WTC11 (cell line): ENCODE data around the gene RUNX1. TPM values are rescaled to one million over a fixed set of nuclear protein-coding genes. Genes with fewer than 3 reads are reported as not detected.

Source experiments
- ATAC-seq: fragments of 200-7000 bp; cut with Tn5 transposase; 2 replicates; pipeline ENCODE4 v1.10.0; 2021; ENCODE audit warnings: mild to moderate bottlenecking, moderate library complexity
- CTCF ChIA-PET: fragments of 300-600 bp; sonication (Branson Sonifier 250); formaldehyde crosslinking; loops from one replicate; lab custom pipeline; 2021; ENCODE audit warnings: antibody characterized with exemption; lab: Charles Lee
- POLR2A ChIA-PET: fragments of 350-600 bp; sonication (Branson Sonifier 250); formaldehyde crosslinking; loops from one replicate; lab custom pipeline; 2021; ENCODE audit warnings: antibody characterized with exemption; lab: Charles Lee
- DNase-seq: peaks from one replicate; pipeline ENCODE4 v3.0.0; 2021; ENCODE audit warnings: low spot score
- H3K27ac Mint-ChIP-seq: 2 replicates; pipeline ENCODE4 v1.8.0; 2021; ENCODE audit warnings: mixed read lengths
- H3K27me3 Mint-ChIP-seq: 2 replicates; pipeline ENCODE4 v1.8.0; 2021; ENCODE audit warnings: low read depth, mild to moderate bottlenecking, moderate library complexity, mixed read lengths
- H3K36me3 Mint-ChIP-seq: 2 replicates; pipeline ENCODE4 v1.8.0; 2021; ENCODE audit warnings: mixed read lengths
- H3K4me1 Mint-ChIP-seq: 2 replicates; pipeline ENCODE4 v1.8.0; 2022; ENCODE audit warnings: mixed read lengths
- H3K4me3 Mint-ChIP-seq: 2 replicates; pipeline ENCODE4 v1.8.0; 2021; ENCODE audit warnings: mild to moderate bottlenecking, moderate library complexity, mixed read lengths
- H3K9me3 Mint-ChIP-seq: 2 replicates; pipeline ENCODE4 v1.8.0; 2021; ENCODE audit warnings: mixed read lengths
- CREB1 ChIP-seq: sonication (generic); formaldehyde crosslinking; IDR thresholded peaks from 2 replicates; pipeline ENCODE4 v1.8.0; 2023; ENCODE audit warnings: mild to moderate bottlenecking, missing genetic modification reagents
- ELF4 ChIP-seq: sonication (generic); formaldehyde crosslinking; IDR thresholded peaks from 2 replicates; pipeline ENCODE4 v1.8.1; 2022; ENCODE audit warnings: low read depth, mild to moderate bottlenecking, moderate library complexity, missing genetic modification reagents
- KAT7 ChIP-seq: sonication (generic); formaldehyde crosslinking; IDR thresholded peaks from 2 replicates; pipeline ENCODE4 v1.8.1; 2023; ENCODE audit warnings: missing genetic modification reagents, mild to moderate bottlenecking, borderline replicate concordance
- NR1H2 ChIP-seq: sonication (generic); formaldehyde crosslinking; IDR thresholded peaks from 2 replicates; pipeline ENCODE4 v1.9.0; 2021; ENCODE audit warnings: mild to moderate bottlenecking, moderate library complexity, missing genetic modification reagents
- SMAD4 ChIP-seq: sonication (generic); formaldehyde crosslinking; IDR thresholded peaks from 2 replicates; pipeline ENCODE4 v1.8.0; 2022; ENCODE audit warnings: mild to moderate bottlenecking, missing genetic modification reagents
- SP1 ChIP-seq: sonication (generic); formaldehyde crosslinking; conservative IDR thresholded peaks from 2 replicates; pipeline ENCODE4 v1.8.1; 2022; ENCODE audit warnings: missing genetic modification reagents
- ZBTB21 ChIP-seq: sonication (generic); formaldehyde crosslinking; IDR thresholded peaks from 2 replicates; pipeline ENCODE4 v1.8.1; 2023; ENCODE audit warnings: mild to moderate bottlenecking, missing genetic modification reagents, borderline replicate concordance
- ZNF416 ChIP-seq: fragments of 250-450 bp; sonication (Bioruptor Pico); IDR thresholded peaks from 2 replicates; pipeline ENCODE4 v1.9.0; 2021; ENCODE audit warnings: mild to moderate bottlenecking, inconsistent platforms
- total RNA-seq: library from RNA; stranded (reverse); gene quantifications from 3 replicates; pipeline ENCODE4 v1.2.3, GENCODE V29; 2021
- TF ChIP-seq, protein P1 (sequence below): sonication (generic); formaldehyde crosslinking; IDR thresholded peaks from 2 replicates; pipeline ENCODE4 v1.8.0; 2023; ENCODE audit warnings: missing genetic modification reagents, mild to moderate bottlenecking, borderline replicate concordance
- TF ChIP-seq, protein P2 (sequence below): sonication (generic); formaldehyde crosslinking; IDR thresholded peaks from 2 replicates; pipeline ENCODE4 v1.8.0; 2022; ENCODE audit warnings: missing genetic modification reagents
- TF ChIP-seq, protein P3 (sequence below): sonication (generic); formaldehyde crosslinking; IDR thresholded peaks from 2 replicates; pipeline ENCODE4 v1.8.1; 2022; ENCODE audit warnings: mild to moderate bottlenecking, moderate library complexity, missing genetic modification reagents
- TF ChIP-seq, protein P4 (sequence below): sonication (generic); formaldehyde crosslinking; IDR thresholded peaks from 2 replicates; pipeline ENCODE4 v1.8.0; 2022; ENCODE audit warnings: mild to moderate bottlenecking, missing genetic modification reagents
- TF ChIP-seq, protein P5 (sequence below): sonication (generic); formaldehyde crosslinking; IDR thresholded peaks from 2 replicates; pipeline ENCODE4 v1.8.1; 2022; ENCODE audit warnings: missing genetic modification reagents, borderline replicate concordance
- TF ChIP-seq, protein P6 (sequence below): fragments of 250-450 bp; sonication (Bioruptor Pico); IDR thresholded peaks from 2 replicates; pipeline ENCODE4 v1.9.0; 2021; ENCODE audit warnings: mild to moderate bottlenecking
- TF ChIP-seq, protein P7 (sequence below): sonication (generic); formaldehyde crosslinking; IDR thresholded peaks from 2 replicates; pipeline ENCODE4 v1.8.1; 2022; ENCODE audit warnings: low read depth, mild to moderate bottlenecking, moderate library complexity, missing genetic modification reagents, borderline replicate concordance

Gene RUNX1
- total RNA-seq, 1 experiment from 2014 or later = 2.2 TPM

DNA sequence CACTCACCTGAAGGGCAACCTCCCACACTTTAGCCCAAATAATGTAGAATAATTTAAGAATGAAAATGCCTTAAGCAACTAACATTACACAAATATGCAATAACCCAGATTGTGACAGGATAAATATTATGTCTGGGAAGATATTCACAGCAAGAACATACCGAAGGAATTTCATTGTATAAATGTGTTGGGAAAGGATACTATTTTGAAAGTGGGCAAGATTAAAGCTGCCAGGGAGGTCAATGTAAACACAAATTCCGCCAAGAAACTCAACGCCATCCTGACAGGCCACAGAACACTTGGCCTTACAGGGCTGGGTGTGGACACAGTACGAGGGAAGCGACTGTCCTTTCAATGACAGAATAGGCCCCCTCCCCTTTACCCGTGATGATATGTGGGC, 173.3 kb downstream of the RUNX1 start (continued):
- TF ChIP-seq, protein P1, sequence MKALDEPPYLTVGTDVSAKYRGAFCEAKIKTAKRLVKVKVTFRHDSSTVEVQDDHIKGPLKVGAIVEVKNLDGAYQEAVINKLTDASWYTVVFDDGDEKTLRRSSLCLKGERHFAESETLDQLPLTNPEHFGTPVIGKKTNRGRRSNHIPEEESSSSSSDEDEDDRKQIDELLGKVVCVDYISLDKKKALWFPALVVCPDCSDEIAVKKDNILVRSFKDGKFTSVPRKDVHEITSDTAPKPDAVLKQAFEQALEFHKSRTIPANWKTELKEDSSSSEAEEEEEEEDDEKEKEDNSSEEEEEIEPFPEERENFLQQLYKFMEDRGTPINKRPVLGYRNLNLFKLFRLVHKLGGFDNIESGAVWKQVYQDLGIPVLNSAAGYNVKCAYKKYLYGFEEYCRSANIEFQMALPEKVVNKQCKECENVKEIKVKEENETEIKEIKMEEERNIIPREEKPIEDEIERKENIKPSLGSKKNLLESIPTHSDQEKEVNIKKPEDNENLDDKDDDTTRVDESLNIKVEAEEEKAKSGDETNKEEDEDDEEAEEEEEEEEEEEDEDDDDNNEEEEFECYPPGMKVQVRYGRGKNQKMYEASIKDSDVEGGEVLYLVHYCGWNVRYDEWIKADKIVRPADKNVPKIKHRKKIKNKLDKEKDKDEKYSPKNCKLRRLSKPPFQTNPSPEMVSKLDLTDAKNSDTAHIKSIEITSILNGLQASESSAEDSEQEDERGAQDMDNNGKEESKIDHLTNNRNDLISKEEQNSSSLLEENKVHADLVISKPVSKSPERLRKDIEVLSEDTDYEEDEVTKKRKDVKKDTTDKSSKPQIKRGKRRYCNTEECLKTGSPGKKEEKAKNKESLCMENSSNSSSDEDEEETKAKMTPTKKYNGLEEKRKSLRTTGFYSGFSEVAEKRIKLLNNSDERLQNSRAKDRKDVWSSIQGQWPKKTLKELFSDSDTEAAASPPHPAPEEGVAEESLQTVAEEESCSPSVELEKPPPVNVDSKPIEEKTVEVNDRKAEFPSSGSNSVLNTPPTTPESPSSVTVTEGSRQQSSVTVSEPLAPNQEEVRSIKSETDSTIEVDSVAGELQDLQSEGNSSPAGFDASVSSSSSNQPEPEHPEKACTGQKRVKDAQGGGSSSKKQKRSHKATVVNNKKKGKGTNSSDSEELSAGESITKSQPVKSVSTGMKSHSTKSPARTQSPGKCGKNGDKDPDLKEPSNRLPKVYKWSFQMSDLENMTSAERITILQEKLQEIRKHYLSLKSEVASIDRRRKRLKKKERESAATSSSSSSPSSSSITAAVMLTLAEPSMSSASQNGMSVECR (CRISPR knock-in tag) = no peak
- TF ChIP-seq, protein P2, sequence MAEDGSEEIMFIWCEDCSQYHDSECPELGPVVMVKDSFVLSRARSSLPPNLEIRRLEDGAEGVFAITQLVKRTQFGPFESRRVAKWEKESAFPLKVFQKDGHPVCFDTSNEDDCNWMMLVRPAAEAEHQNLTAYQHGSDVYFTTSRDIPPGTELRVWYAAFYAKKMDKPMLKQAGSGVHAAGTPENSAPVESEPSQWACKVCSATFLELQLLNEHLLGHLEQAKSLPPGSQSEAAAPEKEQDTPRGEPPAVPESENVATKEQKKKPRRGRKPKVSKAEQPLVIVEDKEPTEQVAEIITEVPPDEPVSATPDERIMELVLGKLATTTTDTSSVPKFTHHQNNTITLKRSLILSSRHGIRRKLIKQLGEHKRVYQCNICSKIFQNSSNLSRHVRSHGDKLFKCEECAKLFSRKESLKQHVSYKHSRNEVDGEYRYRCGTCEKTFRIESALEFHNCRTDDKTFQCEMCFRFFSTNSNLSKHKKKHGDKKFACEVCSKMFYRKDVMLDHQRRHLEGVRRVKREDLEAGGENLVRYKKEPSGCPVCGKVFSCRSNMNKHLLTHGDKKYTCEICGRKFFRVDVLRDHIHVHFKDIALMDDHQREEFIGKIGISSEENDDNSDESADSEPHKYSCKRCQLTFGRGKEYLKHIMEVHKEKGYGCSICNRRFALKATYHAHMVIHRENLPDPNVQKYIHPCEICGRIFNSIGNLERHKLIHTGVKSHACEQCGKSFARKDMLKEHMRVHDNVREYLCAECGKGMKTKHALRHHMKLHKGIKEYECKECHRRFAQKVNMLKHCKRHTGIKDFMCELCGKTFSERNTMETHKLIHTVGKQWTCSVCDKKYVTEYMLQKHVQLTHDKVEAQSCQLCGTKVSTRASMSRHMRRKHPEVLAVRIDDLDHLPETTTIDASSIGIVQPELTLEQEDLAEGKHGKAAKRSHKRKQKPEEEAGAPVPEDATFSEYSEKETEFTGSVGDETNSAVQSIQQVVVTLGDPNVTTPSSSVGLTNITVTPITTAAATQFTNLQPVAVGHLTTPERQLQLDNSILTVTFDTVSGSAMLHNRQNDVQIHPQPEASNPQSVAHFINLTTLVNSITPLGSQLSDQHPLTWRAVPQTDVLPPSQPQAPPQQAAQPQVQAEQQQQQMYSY = no peak
- TF ChIP-seq, protein P3, sequence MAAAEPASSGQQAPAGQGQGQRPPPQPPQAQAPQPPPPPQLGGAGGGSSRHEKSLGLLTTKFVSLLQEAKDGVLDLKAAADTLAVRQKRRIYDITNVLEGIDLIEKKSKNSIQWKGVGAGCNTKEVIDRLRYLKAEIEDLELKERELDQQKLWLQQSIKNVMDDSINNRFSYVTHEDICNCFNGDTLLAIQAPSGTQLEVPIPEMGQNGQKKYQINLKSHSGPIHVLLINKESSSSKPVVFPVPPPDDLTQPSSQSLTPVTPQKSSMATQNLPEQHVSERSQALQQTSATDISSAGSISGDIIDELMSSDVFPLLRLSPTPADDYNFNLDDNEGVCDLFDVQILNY (CRISPR knock-in tag) = no peak
- TF ChIP-seq ZNF416 = no peak
- no peak for TF ChIP-seq ZBTB21 (CRISPR knock-in tag)
- no peak for TF ChIP-seq CREB1 (CRISPR knock-in tag)
- TF ChIP-seq SP1 (CRISPR knock-in tag) = no peak
- no peak for TF ChIP-seq NR1H2 (CRISPR knock-in tag)
- TF ChIP-seq, protein P4, sequence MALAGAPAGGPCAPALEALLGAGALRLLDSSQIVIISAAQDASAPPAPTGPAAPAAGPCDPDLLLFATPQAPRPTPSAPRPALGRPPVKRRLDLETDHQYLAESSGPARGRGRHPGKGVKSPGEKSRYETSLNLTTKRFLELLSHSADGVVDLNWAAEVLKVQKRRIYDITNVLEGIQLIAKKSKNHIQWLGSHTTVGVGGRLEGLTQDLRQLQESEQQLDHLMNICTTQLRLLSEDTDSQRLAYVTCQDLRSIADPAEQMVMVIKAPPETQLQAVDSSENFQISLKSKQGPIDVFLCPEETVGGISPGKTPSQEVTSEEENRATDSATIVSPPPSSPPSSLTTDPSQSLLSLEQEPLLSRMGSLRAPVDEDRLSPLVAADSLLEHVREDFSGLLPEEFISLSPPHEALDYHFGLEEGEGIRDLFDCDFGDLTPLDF (CRISPR knock-in tag) = no peak
- TF ChIP-seq, protein P5, sequence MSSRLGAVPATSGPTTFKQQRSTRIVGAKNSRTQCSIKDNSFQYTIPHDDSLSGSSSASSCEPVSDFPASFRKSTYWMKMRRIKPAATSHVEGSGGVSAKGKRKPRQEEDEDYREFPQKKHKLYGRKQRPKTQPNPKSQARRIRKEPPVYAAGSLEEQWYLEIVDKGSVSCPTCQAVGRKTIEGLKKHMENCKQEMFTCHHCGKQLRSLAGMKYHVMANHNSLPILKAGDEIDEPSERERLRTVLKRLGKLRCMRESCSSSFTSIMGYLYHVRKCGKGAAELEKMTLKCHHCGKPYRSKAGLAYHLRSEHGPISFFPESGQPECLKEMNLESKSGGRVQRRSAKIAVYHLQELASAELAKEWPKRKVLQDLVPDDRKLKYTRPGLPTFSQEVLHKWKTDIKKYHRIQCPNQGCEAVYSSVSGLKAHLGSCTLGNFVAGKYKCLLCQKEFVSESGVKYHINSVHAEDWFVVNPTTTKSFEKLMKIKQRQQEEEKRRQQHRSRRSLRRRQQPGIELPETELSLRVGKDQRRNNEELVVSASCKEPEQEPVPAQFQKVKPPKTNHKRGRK = no peak

DNA sequence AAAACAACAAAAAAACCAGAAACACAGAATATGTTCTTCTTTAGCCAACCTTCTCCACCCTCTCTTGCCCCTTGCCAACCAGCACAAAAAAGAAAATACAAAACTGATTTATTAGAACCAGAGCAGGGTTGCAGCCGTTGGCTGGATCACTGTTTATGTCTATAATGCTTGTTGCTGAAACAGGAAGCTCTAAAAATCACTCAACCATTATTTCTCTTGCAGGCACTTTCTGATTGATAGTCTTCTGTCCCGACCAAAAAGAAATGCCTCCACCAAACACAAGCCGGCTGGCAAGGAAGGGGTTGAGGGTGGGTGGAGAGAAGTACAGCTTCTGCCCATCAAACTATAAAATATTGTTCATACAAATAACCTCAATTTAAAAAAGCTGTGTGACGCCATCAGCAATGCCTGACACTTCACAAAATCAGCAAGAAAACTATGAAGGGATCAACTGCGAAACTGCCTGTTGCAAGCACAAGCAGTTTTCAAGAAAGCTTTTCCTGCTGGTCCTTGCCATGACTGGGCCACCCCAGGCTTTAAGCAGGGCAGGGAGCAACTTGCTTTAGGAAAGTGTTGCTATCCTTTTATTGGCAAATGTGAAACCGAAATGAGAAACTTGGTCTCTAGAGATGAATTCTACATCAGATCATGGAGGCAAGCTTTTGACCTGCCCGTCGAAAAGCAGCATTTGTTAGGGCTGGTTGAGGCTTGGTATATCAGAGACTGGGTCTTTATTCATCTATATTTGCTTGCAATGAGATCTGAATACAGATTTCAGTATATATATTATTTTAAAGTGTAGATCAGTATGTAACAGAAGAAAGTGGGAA, 174.2 kb downstream of the RUNX1 start:
- no peak for DNase-seq
- POLR2A ChIA-PET = interaction anchor here (0.7 kb wide), 1 partner anchor 225 kb away, joined by 3 read pairs; no protein-coding TSS in a partner anchor
- no peaks in the 10 kb centered on the region for H3K9me3 Mint-ChIP-seq

More for the DNA sequence above, 174.2 kb downstream of the RUNX1 start:
- Mint-ChIP-seq H3K4me1 (peaks cover 4% of the 10 kb centered on the region; the same call in 1 of the 2 replicates), H3K36me3 (no peaks in the 10 kb centered on the region), H3K27ac (no peak overlapping the region), H3K4me3 (no peak overlapping the region), H3K27me3 (peaks cover 10% of the 10 kb centered on the region)
- CTCF ChIA-PET = no interaction called here
- TF ChIP-seq, protein P6, sequence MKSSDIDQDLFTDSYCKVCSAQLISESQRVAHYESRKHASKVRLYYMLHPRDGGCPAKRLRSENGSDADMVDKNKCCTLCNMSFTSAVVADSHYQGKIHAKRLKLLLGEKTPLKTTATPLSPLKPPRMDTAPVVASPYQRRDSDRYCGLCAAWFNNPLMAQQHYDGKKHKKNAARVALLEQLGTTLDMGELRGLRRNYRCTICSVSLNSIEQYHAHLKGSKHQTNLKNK = no peak
- TF ChIP-seq ZNF416 (no peak), KAT7 (CRISPR knock-in tag) (no peak), ELF4 (no peak), SMAD4 (CRISPR knock-in tag) (no peak)
- TF ChIP-seq, protein P7, sequence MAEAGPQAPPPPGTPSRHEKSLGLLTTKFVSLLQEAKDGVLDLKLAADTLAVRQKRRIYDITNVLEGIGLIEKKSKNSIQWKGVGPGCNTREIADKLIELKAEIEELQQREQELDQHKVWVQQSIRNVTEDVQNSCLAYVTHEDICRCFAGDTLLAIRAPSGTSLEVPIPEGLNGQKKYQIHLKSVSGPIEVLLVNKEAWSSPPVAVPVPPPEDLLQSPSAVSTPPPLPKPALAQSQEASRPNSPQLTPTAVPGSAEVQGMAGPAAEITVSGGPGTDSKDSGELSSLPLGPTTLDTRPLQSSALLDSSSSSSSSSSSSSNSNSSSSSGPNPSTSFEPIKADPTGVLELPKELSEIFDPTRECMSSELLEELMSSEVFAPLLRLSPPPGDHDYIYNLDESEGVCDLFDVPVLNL (CRISPR knock-in tag) = no peak
- ATAC-seq = no peak
